Glomerular visceral epithelial cell (primary cell): ENCODE data around the gene RPS14.

Experiments
- DNase-seq: peaks from one replicate; pipeline ENCODE4 v3.0.0-alpha.2; 2016; ENCODE audit errors: extremely low spot score

The RPS14 gene

GRCh38 chr5:150400316-150401075 lies 49.0 kb downstream of the RPS14 start:
- no peak for DNase-seq

- DNase-seq, result no peak
These were observed 49.9 kb downstream of the RPS14 start for GRCh38 chr5:150399524-150400211.

DNA sequence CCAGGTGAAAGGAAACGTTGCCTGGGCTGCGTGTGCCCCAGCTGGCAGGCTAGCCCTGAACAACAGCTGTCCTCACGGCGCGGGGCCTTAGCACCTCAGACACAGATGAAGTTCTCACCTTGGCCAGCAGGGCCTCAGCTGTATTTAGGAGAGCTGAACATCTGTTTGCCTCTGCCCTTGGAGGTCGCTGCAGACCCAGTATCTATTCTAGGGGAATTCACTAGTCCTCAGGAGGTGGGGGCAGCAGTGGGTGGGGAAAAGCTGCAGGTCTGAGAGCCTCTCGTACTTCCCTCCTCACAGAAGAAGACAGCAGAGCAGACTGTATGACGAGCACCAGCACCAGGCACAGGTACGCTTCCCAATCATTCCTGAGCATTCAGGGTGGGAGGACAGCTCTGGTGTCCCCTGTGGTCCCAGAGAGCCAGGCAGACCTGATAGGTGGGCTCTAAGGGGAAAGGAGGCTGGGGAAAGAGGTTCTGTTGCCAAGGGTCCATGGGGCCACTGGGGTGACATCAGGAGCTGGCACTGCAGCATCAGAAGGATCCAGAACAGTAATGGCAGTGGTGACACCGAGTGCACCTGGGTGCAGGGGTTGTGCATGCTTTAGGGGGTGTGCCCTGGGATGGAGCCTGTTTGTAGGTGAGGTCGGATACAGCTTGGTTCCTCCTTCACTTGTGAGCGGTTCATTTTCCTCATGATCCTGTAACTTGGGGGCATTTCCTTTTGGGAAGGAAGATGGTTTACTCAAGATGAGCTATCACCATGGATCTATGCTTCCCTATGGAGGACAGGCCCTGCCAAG lies 50.6 kb downstream of the RPS14 start:
- DNase-seq, result no peak

DNA sequence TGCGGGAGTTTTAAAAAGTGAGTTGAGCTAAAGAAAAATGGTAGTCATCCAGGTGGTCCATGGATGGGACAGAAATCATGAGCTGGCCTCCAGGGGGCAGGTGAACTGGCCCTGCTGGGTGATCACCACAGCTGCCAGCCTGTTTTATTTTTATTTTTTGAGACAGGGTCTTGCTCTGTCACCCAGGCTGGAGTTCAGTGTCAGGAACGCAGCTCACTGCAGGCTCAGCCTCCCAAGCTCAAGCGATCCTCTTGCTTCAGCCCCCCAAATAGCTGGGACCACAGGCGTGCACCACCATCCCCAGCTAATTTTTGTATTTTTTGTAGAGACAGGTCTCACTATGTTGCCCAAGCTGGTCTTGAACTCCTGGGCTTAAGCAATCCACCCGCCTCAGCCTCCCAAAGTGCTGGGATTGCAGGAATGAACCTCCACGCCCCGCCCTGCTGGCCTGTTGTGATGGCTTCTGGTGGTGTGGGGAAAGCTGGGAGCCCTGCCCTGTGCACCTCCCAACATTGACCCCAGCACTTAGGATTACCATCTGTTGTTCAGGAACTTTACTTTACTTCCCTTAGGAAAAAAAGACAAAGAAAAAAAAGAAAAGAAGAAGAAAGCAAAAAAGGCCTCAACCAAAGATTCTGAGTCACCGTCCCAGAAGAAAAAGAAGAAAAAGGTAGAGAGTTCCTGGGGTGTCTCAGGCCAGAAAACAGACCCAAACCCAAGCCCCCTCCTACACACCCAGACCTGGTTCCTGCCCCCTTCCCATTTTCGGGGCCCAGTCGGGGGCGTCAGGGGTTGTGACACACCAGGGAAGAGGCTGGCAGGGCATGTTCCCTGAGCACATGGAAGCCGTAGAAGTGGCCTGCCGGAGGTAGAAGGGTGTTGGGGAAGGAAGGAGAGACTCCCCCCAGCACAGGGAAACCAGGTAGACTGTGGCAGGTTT lies 51.5 kb downstream of the RPS14 start:
- DNase-seq, result no peak

GRCh38 chr5:150397146-150397781 lies 52.3 kb downstream of the RPS14 start:
- DNase-seq, result no peak

- DNase-seq, result no peak
These were observed 53.3 kb downstream of the RPS14 start for GRCh38 chr5:150396267-150396666.

DNA sequence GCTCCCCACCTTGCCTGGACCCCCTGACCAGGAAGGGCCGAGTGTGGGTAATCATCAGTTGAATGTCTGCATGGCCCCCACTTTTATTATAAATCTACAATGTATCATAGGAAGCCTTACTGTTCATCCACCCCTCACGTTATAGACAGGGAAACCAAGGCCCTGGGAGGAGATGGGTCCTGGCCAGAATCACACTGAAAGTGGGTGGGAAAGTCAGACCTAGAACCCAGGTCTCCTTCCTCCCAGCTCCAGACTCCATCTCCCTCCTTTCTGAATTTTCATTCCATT lies 53.9 kb downstream of the RPS14 start:
- DNase-seq, result no peak

GRCh38 chr5:150394912-150395687 lies 54.4 kb downstream of the RPS14 start:
- no peak for DNase-seq

- DNase-seq, result peak; percentile 52
These were observed 55.4 kb downstream of the RPS14 start for GRCh38 chr5:150394131-150394530.

GRCh38 chr5:150393096-150393645 lies 56.4 kb downstream of the RPS14 start:
- DNase-seq, result no peak

DNA sequence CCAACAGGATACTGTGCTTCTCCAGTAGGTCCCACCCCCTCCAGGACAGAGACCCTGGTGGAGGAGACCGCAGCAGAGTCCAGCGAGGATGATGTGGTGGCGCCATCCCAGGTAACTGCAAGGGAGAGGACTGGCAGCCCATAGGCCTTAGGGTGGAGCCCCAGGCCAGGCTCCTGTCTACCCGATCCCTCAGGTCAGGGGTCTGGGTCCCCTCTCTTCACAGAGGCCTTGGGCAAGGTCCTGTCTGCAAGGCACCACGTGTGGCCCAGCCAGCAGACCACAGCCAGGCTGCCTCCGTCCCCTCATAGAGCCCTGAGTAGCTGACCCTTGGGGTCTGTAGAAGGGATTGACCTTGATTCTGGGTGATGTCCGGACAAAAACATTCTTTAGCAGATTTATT lies 56.9 kb downstream of the RPS14 start:
- no peak for DNase-seq
